Stimulated activated CD4-positive, alpha-beta T cell treated with anti-CD3 and anti-CD28 coated beads, Interleukin-15, amount 100 ng/mL, for 24 hours (primary cell): ENCODE results near the gene RAPGEF2.
"Not testable (repeated sequence)": the region's sequence is repeated elsewhere in the genome, so short reads cannot be mapped to it uniquely, and the experiment has no call there.

ENCODE experiments used
- DNase-seq: peaks from one replicate; pipeline ENCODE4 v3.0.0-alpha.2; 2020

The RAPGEF2 gene

DNA sequence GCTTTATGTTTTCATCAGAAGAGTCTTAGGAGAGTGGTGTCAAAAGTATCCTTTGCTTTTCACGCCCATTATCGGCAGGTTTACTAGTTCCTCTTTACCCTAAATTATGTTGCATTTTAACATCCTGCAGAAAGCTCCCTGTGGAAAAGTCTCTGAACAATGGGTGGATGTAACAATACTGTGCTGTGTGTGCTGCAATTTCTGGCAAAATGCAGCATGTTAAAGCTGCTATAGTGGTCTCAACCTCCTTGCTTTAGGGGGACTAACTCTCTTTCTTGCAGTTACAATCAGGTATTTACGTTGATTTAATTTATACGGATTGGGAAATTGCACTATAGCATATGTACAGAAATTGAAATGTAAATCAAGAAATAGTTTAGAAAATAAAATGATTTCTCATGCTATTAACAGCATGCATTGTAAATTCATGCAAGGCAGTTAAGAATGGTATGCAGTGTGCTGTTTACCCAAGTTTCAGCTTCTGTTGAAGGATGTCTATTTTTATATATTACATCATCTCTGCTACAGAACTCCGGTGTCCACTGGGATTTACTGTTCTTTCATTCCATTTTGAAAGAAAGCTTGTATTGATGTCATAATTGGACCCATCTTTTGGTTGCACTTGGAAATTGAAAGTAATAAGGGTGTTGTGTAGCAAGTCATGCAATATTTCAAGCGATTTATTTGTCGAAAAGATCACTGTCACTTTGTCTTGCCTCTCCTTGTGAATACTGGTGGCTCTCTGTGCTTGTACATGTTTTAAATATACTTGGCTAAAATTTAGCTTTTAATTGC, 145.7 kb downstream of the RAPGEF2 start:
- DNase-seq: no peak

- no peak for DNase-seq
Measured at GRCh38 chr4:159250751-159251325, 148.0 kb downstream of the RAPGEF2 start.

DNA sequence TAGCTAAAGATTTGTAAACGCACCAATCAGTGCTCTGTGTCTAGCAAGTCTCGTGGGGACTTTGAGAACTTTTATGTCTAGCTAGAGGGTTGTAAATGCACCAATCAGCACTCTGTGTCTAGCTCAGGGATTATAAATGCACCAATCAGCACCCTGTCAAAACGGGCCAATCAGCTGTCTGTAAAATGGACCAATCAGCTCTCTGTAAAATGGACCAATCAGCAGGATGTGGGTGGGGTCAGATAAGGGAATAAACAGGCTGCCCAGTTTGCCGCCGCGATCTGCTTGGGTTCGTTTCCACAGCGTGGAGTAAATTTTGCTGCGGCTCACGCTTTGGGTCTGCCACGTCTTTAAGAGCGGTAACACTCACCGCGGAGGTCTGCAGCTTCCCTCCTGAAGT, 148.7 kb downstream of the RAPGEF2 start:
- not testable (repeated sequence) for DNase-seq

- DNase-seq: no peak
Measured at GRCh38 chr4:159252491-159252890, 149.6 kb downstream of the RAPGEF2 start.

GRCh38 chr4:159256037-159256436, 153.2 kb downstream of the RAPGEF2 start:
- no peak for DNase-seq

GRCh38 chr4:159258889-159259560, 156.1 kb downstream of the RAPGEF2 start:
- DNase-seq: no peak

DNA sequence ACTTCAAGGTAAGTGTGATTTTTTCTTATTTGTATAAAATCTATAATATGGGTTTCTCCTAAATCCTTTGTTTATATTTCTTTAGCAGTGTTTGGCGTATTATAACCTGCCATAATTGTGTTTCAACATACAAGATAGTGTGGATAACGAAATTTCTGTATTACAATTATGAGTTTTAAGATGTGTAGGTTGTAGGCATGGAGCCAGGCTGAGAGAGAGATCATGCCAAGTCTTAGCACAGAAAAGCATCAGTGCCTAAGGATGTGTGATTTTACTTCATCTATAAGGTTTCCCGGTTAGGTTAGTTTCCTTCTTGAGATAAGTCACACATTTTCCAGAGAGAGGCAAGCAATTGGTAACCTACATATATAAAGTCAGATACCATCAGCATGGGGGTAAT, 161.2 kb downstream of the RAPGEF2 start:
- no peak for DNase-seq

DNA sequence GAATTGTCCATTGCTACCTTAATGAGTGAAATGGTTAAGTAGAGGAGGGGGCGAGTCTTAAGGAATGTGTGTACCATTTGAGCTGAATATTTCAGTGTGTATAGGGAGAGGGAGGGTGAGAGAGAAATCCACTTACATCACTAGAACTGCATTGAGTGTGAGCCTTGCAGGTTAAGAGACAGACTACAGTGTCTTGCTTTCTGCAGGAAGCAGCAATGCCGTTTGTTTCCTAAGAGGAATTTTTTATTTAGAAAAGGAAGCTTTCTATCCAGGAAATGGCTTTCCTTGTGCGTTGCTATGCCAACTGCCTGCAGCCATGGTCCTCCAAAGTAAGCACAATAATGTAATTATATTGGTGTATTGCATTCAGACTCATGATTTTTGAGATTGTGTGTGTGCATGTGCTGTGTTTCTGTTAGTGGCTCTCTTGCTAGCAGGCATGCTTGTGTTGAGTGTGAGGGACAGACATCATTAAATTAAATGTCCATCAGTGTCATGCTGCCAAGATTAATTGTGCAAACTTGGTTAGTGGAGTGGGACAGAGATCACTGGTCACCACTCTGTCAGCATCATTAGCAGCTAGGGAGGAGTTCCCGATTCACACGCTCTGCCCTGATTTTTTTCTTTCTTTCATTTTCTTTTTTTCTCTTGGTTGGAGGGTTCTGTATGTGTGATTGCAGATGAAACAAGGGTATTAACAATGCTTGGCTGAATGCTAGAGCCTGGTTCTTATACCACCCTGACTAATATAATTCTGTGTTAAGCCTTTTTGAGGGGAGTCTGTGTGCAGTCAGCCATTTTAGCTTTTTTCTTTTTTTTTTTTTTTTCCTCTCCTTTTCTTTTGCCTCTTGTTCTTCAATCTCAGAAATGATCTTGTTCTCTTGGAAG, 164.3 kb downstream of the RAPGEF2 start:
- DNase-seq: no peak

DNA sequence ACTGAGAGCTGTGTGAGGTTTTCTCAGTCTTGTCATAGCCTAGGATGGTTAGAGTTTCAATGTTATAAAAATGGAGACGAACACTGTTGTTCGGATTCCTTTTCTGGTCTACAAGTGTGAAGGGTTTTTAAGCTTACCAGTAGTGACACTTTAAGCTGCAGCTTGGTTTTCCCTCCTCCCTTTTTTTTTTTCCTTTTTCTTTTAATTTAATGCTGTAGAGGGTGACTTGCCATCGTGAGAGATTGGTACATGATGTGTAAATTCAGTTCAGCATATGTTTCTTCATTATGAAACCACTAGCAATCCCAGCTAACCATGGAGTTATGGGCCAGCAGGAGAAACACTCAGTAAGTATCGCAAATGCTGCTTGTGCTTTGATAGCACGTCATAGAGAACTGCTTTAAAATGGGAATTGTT, 165.0 kb downstream of the RAPGEF2 start:
- no peak for DNase-seq

GRCh38 chr4:159268607-159269006, 165.7 kb downstream of the RAPGEF2 start:
- no peak for DNase-seq

- DNase-seq: no peak
Measured at GRCh38 chr4:159269116-159269515, 166.2 kb downstream of the RAPGEF2 start.

GRCh38 chr4:159269956-159270355, 167.1 kb downstream of the RAPGEF2 start:
- no peak for DNase-seq

GRCh38 chr4:159271856-159272255, 169.0 kb downstream of the RAPGEF2 start:
- DNase-seq: no peak

DNA sequence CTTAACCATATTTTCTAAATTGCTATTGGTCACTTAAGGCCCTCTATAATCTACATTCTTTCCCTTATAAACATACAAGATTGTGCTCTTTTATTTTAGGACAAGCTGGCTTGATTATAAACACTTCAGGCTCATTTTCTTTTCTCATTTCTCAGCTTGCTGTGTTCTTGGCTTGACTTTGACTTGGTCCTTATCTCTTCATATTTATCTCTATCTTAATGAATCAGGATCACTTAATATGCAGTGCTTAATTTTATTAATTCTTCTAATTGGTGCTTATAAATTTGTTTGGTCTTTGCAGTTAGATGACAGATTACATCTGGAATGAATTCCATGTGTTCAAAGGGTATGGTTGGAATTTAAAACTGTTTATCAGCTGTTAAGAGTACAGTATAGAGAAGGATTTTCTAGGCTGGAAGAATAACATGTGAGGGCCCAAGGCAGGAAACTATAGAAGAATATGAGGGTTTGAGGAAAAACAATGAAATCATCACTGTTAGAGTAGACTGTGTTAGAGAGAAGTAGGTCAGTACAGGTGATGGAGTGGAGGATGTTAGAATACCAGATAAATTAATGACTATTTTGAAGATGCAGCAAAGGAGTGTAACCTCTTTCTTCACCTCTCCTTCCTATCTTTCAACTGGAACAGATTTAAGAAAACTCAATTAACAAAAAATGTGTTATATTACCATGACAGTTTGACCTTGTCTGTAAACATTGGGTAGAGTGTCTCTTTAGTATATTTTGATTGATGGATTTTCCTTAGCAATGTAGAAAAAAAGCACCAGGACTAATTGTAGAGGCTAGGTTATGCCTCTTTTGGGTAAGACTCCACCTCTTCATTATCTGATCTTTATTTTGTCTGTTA, 169.6 kb downstream of the RAPGEF2 start:
- DNase-seq: no peak

DNA sequence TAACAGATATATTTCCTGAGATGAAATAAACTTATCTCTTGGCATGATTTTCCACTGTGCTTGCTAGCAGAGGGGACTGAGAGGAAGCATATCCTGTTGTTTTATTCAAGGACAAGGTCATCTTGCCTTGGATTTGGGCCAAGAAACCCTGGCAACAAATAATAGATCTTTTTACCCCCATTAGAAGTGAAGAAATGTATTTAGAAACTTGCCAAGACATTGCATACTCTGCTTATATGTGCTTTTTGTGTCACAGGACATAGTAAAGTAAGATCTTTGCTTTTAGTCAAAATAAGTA, 170.2 kb downstream of the RAPGEF2 start:
- no peak for DNase-seq

GRCh38 chr4:159273841-159274240, 171.0 kb downstream of the RAPGEF2 start:
- DNase-seq: no peak

GRCh38 chr4:159278399-159278798, 175.5 kb downstream of the RAPGEF2 start:
- no peak for DNase-seq

- no peak for DNase-seq
Measured at GRCh38 chr4:159279084-159279483, 176.2 kb downstream of the RAPGEF2 start.

DNA sequence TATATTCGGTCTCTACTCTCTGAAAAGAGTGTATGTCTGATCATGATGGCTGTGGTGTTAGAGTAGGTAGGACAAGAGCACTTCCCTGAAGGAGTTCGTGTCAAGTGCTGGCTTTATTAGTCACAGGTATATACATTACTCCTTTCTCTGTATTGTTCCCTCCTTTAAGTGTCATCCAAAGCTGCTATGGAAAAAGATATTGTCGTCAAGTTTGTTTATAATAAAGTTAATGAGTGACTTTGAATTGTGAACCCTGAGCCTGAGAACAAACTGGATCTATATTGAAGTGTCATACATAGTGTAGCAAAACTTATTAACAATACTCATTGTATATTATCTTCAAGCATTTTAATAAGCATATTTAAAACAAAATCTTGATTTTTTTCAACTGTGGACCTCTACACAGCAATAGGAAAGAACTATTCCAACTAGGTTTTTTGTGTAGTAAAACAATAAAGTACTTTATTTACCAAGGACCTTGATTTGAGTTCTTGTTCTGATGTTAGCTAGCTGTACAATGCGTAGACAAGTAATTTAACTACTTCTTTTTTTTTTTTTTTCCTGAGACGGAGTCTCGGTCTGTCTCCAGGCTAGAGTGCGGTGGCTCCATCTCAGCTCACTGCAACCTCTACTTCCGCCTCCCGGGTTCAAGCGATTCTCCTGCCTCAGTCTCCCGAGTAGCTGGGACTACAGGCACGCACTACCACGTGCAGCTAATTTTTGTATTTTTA, 177.7 kb downstream of the RAPGEF2 start:
- no peak for DNase-seq

- no peak for DNase-seq
Measured at GRCh38 chr4:159281771-159282170, 178.9 kb downstream of the RAPGEF2 start.

- no peak for DNase-seq
Measured at GRCh38 chr4:159282329-159282728, 179.4 kb downstream of the RAPGEF2 start.

DNA sequence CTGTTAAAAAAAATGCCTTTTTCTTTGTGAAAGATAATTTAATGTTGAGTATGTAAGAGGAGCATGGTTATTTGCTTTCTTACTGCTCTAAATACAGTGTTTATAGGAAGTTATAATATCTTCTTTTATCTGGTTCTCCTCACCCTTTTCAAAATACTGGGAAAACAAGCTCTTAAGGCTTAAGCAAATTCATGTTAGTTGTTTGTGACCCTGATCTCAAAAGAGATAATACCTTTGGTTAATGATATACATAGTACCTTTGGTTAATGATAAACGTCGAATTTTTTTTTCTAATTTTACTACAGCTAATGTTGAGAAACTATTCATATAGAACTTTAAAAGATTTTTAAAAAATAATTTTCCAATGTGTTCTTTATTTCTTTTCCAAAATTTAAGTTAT, 180.1 kb downstream of the RAPGEF2 start:
- DNase-seq: no peak
